Measurements from ENCODE around the gene ACAD8. TPM values are rescaled to one million over a fixed set of nuclear protein-coding genes. Genes with fewer than 3 reads are reported as not detected.

ACAD8 gene
- polyA plus RNA-seq, 1 donor from 2014 or later: 68.8 TPM

DNA sequence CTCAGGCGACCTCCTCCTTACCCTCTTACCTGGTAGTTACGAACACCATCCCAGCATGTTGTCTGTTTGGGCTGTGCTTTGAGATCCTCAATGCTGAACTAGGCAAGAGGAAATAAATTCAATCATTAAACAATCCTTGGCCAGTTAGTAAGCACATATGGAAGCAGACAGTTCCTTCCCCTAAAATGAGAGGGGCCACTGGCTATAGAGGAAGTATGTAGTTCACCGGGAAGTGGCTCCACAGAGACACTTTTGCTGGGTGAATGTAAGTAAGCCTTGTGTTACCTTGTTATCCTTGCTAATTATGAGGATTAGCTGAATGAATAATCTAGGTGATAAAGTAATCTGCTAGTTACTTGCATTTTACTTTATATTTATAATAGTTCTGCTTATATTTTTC is 3.1 kb upstream of the ACAD8 start:
- no peak overlapping the region for H3K4me3 ChIP-seq (ENCODE audit: low read length)
- H3K9ac ChIP-seq (ENCODE audit: low read length): no peak overlapping the region
- no peak overlapping the region for H2AFZ ChIP-seq (ENCODE audit: low read depth, low read length)
- H3K36me3 ChIP-seq (ENCODE audit: insufficient read depth, low read length): peaks cover 6% of the 10 kb centered on the region
- no peak overlapping the region for H3K4me2 ChIP-seq (ENCODE audit: low read length)
- H3K79me2 ChIP-seq (replicated peaks; ENCODE audit: insufficient read depth, low read length): peaks cover 10% of the 10 kb centered on the region
- no peak overlapping the region for H3K27ac ChIP-seq (ENCODE audit: low read length)
- H3F3A ChIP-seq (ENCODE audit: insufficient read depth, low read length, poor library complexity, severe bottlenecking): no peaks in the 10 kb centered on the region
- H3K27me3 ChIP-seq (ENCODE audit: insufficient read depth, low read depth, low read length): no peaks in the 10 kb centered on the region
- no peaks in the 10 kb centered on the region for H3K9me2 ChIP-seq (ENCODE audit: insufficient read depth, low read length)
- H4K20me1 ChIP-seq (ENCODE audit: insufficient read depth): no peaks in the 10 kb centered on the region
- TF ChIP-seq, protein P1, sequence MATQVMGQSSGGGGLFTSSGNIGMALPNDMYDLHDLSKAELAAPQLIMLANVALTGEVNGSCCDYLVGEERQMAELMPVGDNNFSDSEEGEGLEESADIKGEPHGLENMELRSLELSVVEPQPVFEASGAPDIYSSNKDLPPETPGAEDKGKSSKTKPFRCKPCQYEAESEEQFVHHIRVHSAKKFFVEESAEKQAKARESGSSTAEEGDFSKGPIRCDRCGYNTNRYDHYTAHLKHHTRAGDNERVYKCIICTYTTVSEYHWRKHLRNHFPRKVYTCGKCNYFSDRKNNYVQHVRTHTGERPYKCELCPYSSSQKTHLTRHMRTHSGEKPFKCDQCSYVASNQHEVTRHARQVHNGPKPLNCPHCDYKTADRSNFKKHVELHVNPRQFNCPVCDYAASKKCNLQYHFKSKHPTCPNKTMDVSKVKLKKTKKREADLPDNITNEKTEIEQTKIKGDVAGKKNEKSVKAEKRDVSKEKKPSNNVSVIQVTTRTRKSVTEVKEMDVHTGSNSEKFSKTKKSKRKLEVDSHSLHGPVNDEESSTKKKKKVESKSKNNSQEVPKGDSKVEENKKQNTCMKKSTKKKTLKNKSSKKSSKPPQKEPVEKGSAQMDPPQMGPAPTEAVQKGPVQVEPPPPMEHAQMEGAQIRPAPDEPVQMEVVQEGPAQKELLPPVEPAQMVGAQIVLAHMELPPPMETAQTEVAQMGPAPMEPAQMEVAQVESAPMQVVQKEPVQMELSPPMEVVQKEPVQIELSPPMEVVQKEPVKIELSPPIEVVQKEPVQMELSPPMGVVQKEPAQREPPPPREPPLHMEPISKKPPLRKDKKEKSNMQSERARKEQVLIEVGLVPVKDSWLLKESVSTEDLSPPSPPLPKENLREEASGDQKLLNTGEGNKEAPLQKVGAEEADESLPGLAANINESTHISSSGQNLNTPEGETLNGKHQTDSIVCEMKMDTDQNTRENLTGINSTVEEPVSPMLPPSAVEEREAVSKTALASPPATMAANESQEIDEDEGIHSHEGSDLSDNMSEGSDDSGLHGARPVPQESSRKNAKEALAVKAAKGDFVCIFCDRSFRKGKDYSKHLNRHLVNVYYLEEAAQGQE (IDR thresholded peaks at IDR 0.05; ENCODE audit: borderline replicate concordance): no peak
- TF ChIP-seq RAD21 (conservative IDR thresholded peaks at IDR 0.05) (no peak), POLR2AphosphoS5 (IDR thresholded peaks at IDR 0.05) (no peak), EP300 (conservative IDR thresholded peaks at IDR 0.05; ENCODE audit: poor library complexity, severe bottlenecking) (no peak), SMC3 (conservative IDR thresholded peaks at IDR 0.05; ENCODE audit: poor library complexity) (no peak), MXI1 (conservative IDR thresholded peaks at IDR 0.05; ENCODE audit: poor library complexity, severe bottlenecking) (no peak), EZH2 (IDR thresholded peaks at IDR 0.05; ENCODE audit: borderline replicate concordance, insufficient read depth, low read length, poor library complexity, severe bottlenecking) (no peak), TAF1 (IDR thresholded peaks at IDR 0.05; ENCODE audit: low read depth) (no peak)
- TF ChIP-seq, protein P2, sequence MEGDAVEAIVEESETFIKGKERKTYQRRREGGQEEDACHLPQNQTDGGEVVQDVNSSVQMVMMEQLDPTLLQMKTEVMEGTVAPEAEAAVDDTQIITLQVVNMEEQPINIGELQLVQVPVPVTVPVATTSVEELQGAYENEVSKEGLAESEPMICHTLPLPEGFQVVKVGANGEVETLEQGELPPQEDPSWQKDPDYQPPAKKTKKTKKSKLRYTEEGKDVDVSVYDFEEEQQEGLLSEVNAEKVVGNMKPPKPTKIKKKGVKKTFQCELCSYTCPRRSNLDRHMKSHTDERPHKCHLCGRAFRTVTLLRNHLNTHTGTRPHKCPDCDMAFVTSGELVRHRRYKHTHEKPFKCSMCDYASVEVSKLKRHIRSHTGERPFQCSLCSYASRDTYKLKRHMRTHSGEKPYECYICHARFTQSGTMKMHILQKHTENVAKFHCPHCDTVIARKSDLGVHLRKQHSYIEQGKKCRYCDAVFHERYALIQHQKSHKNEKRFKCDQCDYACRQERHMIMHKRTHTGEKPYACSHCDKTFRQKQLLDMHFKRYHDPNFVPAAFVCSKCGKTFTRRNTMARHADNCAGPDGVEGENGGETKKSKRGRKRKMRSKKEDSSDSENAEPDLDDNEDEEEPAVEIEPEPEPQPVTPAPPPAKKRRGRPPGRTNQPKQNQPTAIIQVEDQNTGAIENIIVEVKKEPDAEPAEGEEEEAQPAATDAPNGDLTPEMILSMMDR (IDR thresholded peaks at IDR 0.05; ENCODE audit: poor library complexity, severe bottlenecking): no peak
- H3K9me3 ChIP-seq (ENCODE audit: low read length): no peaks in the 10 kb centered on the region

DNA sequence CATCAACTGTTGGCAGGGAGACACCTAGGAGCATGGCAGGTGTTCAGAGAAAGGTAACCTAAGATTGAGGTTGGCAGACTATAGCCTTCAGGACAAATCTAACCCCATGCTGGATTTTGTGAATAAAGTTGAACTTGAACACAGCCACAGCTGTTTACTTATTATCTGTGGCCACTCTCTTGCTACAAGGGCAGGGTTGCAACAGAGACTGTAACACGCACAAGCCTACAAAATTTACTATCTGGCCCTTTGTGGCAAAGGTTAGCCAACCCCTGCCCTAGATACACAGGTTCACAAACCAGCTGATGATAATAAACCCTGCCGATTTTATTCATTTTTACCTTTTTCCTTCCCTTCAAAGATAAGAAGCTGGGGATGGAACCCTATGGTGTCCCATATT is 2.7 kb upstream of the ACAD8 start:
- no peak overlapping the region for H3K4me3 ChIP-seq (ENCODE audit: low read length)
- H3K27ac ChIP-seq (ENCODE audit: low read length): no peak overlapping the region

More for the DNA sequence above, 2.7 kb upstream of the ACAD8 start:
- no peaks in the 10 kb centered on the region for H3K9me2 ChIP-seq (ENCODE audit: insufficient read depth, low read length)
- TF ChIP-seq, protein P1 (IDR thresholded peaks at IDR 0.05; ENCODE audit: borderline replicate concordance): no peak
- TF ChIP-seq EZH2 (IDR thresholded peaks at IDR 0.05; ENCODE audit: borderline replicate concordance, insufficient read depth, low read length, poor library complexity, severe bottlenecking) (no peak), POLR2AphosphoS5 (IDR thresholded peaks at IDR 0.05) (no peak), SMC3 (conservative IDR thresholded peaks at IDR 0.05; ENCODE audit: poor library complexity) (no peak), TAF1 (IDR thresholded peaks at IDR 0.05; ENCODE audit: low read depth) (no peak), EP300 (conservative IDR thresholded peaks at IDR 0.05; ENCODE audit: poor library complexity, severe bottlenecking) (no peak), MXI1 (conservative IDR thresholded peaks at IDR 0.05; ENCODE audit: poor library complexity, severe bottlenecking) (no peak)
- TF ChIP-seq, protein P2 (IDR thresholded peaks at IDR 0.05; ENCODE audit: poor library complexity, severe bottlenecking): no peak
- peaks cover 6% of the 10 kb centered on the region for H3K36me3 ChIP-seq (ENCODE audit: insufficient read depth, low read length)
- no peak overlapping the region for H2AFZ ChIP-seq (ENCODE audit: low read depth, low read length)
- H3K9ac ChIP-seq (ENCODE audit: low read length): no peak overlapping the region
- H3F3A ChIP-seq (ENCODE audit: insufficient read depth, low read length, poor library complexity, severe bottlenecking): no peaks in the 10 kb centered on the region
- no peaks in the 10 kb centered on the region for H3K27me3 ChIP-seq (ENCODE audit: insufficient read depth, low read depth, low read length)
- H3K79me2 ChIP-seq (replicated peaks; ENCODE audit: insufficient read depth, low read length): peaks cover 10% of the 10 kb centered on the region
- no peaks in the 10 kb centered on the region for H4K20me1 ChIP-seq (ENCODE audit: insufficient read depth)
- no peaks in the 10 kb centered on the region for H3K9me3 ChIP-seq (ENCODE audit: low read length)
- no peak overlapping the region for H3K4me2 ChIP-seq (ENCODE audit: low read length)
